ENCODE measurements around the gene SMOC2.

Gene SMOC2

DNA sequence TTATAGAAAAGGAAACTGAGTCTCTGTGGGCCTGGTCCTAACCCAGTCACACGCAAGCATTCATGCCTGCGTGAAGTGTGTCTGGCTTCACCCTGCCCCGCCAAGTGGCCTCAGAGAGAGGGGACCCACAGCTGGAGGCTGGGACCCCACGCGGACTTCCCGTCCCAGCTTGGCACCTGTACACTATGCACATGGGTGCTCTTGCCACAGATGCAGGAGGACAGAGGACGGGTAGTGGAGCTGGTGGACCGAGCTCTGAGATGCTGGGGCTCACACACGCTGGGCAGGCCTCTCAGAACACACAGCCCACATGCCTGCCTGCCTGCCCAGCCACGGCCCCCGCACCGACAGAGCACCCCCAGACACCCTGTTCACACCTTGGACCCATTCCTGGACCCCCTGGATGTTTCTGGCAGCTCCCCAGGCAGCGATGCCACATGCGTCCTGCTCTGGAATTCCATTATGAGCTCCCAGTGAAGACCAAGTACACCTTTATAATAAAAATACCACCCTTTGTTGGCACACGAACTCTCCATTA, 24.9 kb upstream of the SMOC2 start:
- no peak for DNase-seq (ENCODE audit: low spot score)

DNA sequence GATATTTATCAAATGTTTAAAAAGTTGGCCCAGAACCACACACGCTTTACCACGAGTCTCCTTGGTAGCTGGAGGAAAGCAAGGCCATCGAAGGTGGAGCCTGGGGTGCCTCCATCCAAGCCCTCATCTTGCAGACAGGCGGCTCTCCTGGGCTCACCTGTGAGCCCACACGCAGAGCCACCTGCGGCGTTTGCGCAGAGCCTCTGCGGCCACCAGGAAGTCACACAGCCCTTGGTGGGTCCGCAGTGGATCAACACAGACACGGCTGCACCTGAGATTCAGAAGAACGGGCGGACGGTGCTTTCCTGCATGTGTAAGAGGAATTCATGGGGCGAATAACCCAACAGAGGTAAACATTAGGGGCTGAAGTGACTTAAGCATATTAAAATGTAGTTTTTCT, 24.5 kb upstream of the SMOC2 start:
- DNase-seq (ENCODE audit: low spot score), result no peak

DNA sequence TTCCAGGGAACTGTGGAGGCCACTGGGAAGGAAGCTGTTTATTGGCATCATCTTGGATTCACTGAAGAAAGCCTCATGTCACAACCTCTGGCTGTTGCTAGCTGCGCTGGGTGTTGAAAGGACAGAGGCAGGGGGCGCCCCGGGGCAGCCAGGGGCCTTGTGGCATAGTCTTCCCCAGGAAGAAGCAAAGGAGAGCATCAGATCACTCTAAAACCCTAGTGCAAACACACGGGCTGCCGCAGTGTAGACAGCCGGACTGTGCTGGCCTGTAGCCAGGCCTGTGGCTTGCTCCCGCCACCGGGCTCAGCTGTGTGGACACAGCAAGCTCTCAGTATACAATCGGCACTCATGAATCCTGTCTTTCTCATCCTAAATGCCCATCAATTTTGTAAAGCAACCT, 23.8 kb upstream of the SMOC2 start:
- DNase-seq (ENCODE audit: low spot score), result no peak

DNA sequence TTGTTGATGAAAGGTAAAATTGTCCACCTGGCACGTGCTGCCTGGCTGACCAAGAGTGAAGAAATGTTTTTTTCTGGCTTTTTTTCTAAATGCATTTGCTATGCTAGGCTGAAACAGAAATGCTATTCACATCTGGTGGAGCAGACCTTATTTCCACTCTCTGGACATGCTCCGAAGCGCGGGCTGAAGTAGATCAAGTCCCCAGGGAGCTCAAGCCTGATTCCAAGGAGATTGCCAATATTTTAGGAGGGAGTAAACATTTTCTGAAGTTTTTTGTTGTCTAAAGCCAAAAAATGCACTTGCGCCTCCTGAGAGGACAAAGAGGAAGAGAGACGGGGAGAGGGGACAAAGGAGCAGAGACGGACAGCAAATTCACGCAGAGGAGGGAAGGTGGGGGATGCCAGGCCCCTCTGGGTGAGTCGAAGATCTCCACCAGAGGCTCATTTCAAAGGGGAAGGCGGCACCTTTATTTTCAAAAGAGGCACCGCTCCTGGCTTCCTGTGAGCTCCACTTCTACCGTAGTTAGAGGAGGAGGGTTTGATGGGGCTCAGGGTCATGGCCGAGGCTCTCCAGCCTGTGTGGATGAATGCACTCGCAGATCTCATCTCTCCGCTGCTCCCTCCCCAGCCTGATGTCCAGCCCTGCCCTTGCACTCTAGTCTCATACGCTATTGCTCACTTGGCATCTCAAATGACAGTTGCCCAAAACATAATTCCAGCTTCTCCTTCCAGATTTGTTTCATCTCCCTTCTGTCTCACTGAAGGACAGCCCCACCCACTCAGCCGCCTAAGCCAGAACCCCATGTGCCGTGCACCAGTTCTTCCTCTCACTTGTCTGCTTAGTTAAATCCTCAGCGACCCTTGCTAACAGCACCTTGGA, 23.1 kb upstream of the SMOC2 start:
- DNase-seq (ENCODE audit: low spot score), result no peak

DNA sequence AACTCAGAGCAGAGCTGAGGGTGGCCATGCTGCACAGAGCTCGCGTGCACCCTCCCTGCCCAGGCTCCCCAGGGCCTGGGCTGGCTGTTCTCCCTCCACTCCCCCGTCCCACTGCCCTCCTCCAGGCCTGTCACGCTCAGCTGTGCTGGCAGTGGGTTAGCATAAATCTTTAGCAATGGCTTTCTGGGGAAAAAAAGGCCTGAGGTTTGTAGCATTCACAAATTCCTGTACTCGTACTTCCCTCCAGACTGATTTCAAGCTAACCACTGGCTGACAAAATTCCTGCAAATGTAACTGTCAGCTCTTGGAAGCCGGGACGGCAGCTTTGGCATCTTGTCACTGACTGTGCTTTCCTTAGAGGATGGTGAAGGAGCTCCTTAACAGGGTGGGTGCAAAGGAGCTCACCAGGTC, 22.3 kb upstream of the SMOC2 start:
- DNase-seq (ENCODE audit: low spot score), result no peak

DNA sequence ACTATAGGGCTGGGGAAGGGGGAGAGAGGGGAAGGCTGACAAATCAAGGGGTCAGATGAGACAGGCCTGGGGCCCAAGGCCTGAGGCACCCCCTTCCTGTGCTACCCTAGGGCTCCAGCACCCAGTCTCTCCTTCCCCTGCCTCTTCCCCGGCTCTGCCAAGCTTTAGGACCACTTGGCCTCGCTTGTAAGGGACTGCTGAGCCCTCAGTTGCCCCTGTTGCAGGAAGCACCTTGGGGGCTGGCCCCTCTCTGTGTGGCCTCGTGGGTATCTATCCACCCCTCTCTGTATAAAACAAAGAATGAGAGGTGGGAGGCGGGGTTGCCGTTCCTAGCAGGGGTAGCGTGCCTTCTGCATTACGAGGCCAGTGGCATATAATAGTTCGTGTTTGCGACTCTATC, 21.4 kb upstream of the SMOC2 start:
- DNase-seq (ENCODE audit: low spot score), result no peak

DNA sequence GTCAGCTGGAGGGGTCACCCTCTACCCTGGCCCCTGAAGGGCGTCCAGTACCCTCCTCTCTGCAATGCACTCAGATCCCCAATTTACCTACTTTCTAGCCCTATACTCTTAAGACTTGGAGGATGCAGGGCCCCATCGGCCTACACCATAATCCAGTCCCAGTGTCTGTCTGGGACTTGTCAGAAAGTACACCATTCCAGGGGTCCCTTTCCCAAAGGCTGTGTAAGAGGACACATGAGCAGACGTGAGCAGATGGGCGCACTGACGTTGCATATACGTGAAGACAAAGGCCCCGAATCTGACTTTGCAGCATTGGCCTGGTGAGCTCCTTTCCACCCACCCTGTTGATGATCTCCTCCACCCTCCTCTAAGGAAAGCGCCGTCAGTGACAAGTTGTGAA, 20.9 kb upstream of the SMOC2 start:
- no peak for DNase-seq (ENCODE audit: low spot score)

DNA sequence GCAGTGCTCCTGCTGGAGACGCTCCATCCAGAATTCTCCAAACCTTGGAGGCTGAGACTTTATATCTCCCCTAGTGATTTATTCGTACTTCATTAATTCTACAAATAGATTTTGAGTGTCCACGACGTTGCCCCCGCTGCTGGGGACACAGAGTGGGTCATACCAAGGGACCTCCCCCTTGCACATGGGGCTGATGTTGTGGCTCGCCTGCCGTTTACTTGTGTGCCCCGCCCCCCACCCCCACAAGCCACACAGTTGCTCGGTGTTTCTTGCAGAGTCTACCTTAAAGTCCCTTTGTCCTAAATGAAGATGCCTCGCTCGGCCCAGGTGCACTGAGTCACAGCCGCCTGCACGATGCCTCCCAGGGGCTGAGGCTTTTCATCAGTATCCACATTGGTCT, 20.3 kb upstream of the SMOC2 start:
- DNase-seq (ENCODE audit: low spot score), result no peak

DNA sequence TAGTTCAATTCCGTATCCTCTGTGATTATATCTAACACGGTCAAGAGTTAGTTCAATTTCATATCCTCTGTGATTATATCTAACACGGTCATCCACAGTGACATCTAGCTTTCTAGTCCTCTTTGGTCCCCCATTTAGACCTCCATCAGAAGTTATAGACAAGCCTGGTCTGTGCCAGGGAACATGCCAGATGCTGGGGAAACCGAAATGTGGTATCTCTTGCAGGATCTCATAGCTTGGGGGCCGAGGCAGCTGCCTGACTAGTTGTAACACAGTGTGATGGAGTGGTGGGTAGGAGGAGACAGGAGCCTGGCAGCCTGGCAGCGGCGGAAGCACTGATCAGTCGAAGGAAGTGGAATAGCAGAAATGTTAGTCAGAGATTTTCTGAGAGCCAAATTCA, 13.8 kb upstream of the SMOC2 start:
- DNase-seq (ENCODE audit: low spot score), result no peak

DNA sequence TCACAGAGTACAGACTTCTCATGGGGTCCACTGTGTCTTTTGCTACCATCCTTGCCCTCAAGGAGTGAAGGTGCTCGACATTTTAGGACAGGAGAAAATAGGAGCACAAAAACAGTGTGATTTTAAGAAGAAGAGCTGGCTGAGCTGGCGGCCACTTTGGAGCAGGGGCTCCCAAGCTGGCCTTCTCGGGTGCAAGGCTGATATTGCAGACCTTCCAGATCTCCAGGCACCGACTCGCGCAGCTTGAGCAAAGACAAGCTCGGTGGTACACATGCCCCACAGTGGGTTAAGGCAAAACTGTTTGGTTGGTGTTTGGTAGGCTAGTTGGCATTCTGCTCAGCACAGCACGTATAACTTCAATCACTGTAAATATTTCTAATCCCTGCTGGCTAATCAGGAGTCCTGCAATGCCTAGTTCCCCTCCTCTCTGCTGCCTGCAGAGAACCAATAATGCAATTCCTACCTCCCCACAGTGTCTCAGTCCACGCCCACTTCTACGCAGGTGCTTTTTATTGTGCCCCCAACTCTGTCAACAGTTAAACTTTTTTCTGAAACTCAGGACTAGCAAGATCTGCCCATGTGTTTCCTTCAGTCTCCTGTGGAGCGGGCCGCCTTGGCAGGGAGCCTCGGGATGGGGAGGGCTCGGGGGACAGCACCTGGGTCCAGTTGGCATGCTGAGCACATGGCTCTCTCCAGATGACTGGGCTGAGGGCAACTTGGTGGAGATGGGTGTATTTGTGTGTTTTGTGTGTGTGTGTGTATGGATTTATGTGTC, 12.7 kb upstream of the SMOC2 start:
- DNase-seq (ENCODE audit: low spot score), result no peak

DNA sequence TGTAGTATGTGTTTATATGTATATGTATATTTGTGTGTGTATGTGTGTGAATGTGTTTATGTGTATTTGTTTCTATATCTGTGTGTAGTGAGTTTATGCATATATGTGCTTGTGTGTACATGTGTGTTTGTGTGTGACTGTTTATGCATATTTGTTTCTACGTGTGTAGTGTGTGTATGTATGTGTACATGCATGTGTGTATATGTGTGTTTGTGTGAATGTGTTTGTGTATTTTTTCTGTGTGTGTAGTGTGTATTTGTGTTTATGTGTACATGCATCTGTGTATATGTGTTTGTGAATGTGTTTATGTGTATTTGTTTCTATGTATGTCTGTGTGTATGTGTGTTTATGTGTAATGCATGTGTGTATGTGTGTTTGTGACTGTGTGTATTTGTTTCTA, 12.1 kb upstream of the SMOC2 start:
- no peak for DNase-seq (ENCODE audit: low spot score)

DNA sequence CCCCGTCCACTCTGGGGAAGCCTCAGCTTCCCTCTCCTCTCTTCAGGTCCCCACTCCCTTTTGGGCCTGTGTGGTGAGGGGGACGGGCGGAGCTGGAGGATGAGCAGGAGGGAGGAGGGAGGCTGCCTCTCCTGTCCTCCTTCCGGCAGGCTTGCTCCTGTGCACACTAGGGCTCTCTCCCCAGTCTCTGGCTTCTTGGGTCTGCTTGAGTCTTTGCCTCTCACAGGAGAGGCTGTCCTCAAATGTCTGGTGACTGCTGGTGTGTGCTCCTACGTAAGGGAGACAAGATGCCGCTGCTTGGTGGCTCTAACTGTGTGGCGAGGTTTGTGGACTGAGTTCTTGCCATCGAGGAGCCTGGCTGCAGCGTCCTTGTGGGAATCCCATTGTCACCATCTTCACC, 8.8 kb upstream of the SMOC2 start:
- DNase-seq (ENCODE audit: low spot score), result no peak

DNA sequence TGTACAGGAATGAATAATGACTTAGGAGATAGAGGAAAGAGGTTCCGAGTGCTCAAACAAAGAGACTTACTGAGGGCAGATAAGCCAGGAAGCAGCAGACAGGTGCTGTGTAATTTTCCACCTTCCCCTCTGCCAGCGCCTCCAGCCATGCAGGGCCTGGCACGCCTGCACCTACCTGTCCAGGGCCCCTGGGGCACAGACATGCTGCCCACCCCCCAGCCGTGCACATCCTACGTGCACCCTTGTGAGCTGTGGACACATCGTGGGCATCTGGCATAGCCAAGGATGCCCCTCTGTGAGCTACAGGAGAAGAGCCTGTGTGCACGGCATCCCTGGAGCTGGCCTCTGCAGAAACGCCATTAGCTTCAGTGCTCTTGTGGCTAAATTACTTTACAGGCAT, 7.1 kb upstream of the SMOC2 start:
- DNase-seq (ENCODE audit: low spot score), result no peak

DNA sequence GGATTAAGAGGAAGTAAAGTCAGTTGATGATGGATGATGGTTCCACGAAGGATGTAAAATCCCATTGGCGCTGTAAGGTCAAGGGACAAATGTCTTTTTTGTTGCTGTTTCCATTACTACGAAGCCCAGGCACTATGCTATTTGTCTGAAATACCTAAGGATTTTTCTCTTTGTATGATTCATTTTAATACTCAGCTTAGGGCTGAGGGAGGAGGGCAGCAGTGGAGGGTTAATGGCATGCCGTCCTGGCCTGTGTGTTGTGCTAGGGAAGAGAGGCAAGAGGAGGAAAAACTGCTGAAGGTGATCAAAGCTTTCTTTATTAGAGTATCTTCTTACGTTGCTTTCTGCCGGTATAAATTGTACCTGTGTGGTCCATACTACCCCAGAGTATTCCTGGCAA, 6.5 kb upstream of the SMOC2 start:
- no peak for DNase-seq (ENCODE audit: low spot score)

DNA sequence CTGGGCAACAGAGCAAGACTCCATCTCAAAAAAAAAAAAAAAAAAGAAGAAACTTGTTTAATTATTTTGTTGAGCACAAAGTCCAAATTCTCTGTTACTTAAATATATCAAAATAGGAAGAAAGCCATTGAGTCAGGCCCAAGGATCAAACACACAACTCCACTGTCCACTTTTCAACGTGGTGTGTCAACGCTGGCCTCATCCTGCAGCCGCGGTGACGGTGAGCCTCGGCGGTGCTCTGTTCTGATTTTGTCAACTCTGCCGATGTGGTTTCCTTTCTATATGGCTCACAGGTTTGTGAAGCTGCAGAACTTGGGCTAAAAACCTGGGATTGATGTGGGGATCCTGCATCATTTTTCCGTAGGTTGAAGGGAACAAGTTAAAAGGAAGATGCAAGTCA, 3.2 kb upstream of the SMOC2 start:
- DNase-seq (ENCODE audit: low spot score), result no peak

DNA sequence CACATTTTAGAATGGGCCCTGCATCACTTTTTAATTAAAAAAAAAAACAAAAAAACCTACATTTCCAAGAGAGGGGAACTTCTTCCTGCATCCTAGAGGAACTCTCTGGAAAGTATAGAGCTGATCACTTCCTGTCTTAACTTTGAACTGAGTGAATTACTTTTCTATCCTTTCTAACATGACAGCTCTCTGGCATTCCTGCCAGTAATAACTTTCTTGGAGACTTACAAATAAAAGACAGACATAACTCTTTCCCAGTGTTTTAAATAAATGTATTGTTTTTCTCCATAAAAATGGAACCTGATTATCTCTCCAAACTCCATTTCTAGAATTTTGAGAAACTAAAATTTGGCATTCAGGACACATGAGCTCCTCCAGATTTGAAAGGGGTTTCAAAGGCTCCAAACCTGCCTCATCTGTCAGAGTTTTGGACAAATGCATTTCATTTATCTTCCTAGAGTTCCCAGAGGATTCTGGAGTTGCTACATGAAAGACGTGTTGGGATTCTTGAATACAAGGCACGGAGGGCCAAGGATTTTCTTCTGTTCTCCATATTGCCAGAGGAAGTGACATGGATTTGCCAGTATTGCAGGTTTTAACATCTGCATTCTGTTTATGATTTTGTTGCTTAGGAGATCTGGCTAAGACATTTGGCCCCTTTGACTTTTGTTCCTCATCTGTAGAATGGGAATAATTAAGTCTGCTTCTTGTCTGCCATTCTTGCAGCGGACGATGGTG, 2.0 kb upstream of the SMOC2 start:
- DNase-seq (ENCODE audit: low spot score), result no peak

DNA sequence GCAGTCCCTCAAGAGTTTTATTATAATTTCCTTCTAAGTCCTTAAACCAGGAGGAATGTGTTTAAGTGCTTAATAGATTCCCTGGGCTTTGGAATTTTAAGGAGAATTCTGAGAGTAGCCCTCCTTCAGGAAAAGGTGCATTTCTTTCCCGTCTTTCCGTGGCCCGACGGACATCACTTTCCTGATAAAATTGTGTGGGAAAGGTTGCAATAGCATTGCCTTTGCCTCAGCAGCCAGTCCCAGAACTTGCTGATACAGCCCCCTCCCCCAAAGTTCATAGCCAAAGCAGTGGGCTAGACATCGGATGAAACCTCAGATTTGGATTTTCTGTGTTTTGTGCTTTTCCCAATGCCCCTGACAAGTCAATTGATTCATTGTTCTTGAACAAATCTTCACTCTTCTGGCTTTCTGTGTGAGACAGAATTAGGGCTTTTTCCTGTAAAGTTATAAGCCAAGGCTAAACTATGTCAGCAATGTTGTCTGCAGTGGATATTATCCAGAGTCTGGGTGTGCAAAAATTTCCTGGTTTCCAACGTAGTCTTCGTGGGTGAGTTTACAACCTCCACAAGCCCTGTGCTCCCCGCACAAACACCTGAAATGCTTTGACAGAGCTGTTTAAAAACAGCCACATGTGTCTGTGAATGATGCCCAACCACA, 1.1 kb upstream of the SMOC2 start:
- no peak for DNase-seq (ENCODE audit: low spot score)

DNA sequence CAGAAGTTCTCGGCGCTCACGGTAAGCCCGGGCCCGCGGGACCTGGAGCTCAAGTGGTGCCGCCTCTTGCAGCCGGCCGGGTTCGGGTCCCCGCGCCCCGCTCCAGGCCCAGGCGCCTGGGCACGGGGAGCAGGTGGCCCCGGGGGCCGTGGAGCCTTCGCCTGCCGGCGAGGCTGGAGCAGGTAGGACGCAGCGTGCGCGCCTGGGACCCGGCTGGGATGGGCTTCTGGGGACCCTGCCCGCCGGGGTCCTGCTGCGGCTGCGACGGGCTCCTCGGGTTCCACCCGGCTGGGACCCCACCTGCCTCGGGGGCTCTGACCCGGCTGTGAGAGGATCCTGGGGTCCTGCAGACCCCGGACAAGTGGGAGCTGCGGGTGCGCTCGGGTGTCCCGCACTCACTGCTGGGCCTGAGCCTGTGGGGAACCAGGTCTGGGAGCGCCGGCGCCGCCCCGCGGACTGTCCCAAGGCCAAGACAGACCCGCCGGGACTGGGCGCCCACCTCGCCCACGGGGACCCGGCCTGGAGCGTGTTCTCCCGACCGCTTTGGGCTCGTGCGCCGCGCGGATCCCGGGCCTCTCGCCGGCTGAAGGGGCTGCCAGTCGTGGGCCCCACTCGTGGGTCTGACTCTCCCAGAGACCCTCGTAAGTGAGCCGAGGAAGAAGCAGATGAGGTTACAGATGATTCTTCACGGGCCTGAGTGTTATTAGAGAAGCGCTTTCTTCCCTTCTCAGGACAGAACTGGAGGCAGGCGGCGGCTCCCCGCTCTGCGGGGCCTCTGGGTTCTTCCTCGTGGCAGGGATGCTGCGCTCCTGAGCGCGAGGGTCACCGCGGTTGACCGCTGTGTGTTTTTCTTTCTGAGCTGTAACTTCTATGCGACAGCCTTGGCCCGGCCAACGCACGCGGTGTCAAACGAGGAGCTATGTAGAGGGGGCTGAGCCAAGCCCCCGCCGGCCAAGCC, 729 bp downstream of the SMOC2 start:
- DNase-seq (ENCODE audit: low spot score), result no peak

DNA sequence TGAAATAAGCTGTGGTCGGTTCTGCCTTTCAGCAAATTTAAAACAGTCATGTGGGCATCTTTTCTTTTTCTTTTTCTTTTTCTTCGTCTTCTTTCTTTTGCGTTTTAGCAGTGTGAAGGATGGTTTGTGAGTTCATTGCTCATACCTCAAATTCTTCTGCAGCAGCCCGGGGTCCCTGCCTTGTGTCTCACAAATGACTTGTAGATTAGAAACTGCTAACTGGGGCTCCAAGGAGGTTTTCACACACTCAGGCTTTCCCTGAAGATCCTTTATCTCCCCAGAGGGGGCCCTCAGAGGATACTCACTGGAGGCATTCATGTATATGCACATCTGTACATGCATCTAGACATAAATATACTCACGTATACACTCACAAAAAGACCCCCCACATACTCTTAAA, 1.7 kb downstream of the SMOC2 start:
- DNase-seq (ENCODE audit: low spot score), result no peak

DNA sequence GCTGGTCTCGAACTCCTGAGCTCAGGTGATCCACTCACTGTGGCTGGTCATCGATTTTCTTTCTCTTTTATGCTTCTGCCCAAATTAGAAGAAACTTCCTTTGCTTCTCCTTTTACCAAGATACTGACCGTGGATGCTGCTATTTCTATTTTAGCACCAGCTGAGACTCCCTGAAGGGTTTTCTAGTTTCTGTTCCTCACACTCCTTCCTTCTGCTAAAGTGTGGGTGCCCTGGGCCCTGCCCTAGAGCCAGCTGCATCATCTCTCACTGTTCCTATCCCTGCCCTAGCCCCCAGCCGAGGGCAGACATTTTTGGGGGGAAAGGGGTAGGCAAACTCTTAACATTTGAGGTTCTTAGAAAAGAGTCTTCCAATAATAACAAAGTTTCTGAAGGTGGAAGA, 6.3 kb downstream of the SMOC2 start:
- DNase-seq (ENCODE audit: low spot score), result no peak

DNA sequence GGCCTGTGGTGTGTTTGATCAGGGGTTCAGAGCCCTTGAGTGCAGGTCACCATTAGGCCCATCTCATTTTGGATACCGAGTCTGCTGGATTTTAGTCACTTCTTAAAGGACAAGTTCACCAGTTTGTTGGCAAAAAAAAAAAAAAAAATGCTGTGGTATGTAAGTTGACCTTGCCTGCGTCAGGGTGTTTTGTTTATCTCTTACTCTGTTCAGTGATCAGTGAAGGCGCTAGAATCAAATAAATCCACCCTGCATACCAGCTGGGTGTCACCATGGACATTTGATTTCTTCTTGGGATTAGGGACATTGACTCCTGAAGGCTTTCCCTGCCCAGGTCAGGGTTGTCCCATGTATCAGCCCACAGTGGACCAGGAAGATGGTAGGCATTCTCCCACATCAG, 6.7 kb downstream of the SMOC2 start:
- DNase-seq (ENCODE audit: low spot score), result no peak
